PC-3 (cell line): ENCODE measurements around the gene PARG.

Source experiments
- EZH2 ChIP-seq: fragments of 300-600 bp; sonication (generic); IDR thresholded peaks from one replicate; pipeline ENCODE4 v1.6.1; 2017; ENCODE audit warnings: antibody characterized with exemption, mild to moderate bottlenecking, low read length; ENCODE audit not compliant: unreplicated experiment
- EZH2phosphoT487 ChIP-seq: fragments of 300-600 bp; sonication (generic); IDR thresholded peaks from 2 replicates; pipeline ENCODE4 v1.6.1; 2018; ENCODE audit warnings: mild to moderate bottlenecking, antibody characterized with exemption, low read length, borderline replicate concordance
- TF ChIP-seq, protein P1 (sequence below): fragments of 300-600 bp; sonication (generic); conservative IDR thresholded peaks from 2 replicates; pipeline ENCODE4 v1.5.1; 2017; ENCODE audit warnings: antibody characterized with exemption, low read depth, mild to moderate bottlenecking, low read length

DNA sequence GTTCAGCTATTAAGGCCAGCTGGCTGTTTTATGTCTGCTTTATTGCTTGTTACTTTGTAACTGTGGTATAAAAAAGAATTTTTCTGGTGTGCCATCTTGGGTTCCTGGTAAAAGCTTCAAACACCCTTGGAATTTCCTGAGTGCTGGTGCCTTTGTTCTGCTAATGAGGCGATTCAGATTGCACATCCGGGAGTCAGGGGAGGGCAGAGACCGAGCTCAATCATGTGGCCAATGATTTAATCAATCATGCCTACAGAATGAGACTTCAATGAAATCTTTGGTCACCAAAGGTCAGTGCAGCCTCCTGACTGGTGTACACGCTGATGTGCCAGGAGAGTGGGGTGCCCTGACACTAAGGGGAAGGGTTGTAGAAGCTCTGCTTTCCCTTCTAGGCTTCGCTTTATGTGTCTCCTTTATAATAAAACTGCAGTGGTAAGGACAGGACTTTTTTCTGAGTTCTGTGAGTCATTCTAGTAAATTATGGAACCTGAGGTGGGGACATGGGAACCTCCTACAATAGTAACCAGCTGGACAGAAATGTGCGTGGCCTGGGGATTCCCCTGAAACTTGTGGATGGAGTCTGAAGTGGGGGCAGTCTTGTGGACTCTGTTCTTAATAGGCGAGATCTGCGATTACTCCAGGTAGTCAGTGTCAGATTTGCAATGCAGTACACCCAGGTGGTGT, 110.3 kb downstream of the PARG start:
- TF ChIP-seq, protein P1, sequence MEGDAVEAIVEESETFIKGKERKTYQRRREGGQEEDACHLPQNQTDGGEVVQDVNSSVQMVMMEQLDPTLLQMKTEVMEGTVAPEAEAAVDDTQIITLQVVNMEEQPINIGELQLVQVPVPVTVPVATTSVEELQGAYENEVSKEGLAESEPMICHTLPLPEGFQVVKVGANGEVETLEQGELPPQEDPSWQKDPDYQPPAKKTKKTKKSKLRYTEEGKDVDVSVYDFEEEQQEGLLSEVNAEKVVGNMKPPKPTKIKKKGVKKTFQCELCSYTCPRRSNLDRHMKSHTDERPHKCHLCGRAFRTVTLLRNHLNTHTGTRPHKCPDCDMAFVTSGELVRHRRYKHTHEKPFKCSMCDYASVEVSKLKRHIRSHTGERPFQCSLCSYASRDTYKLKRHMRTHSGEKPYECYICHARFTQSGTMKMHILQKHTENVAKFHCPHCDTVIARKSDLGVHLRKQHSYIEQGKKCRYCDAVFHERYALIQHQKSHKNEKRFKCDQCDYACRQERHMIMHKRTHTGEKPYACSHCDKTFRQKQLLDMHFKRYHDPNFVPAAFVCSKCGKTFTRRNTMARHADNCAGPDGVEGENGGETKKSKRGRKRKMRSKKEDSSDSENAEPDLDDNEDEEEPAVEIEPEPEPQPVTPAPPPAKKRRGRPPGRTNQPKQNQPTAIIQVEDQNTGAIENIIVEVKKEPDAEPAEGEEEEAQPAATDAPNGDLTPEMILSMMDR, result no peak
- TF ChIP-seq EZH2phosphoT487 (no peak), EZH2 (no peak)
